H9 (cell line): ENCODE measurements around the gene IFFO2. TPM values are rescaled to one million over a fixed set of nuclear protein-coding genes. Genes with fewer than 3 reads are reported as not detected.
A peak's percentile ranks its signal among the peaks of the same experiment; 100 is the strongest.

Source experiments
- DNase-seq: peaks from one replicate; pipeline ENCODE4 v3.0.0-alpha.2; 2017
- H2AFZ ChIP-seq: one replicate; pipeline ENCODE4 v1.6.1; 2013; ENCODE audit warnings: mild to moderate bottlenecking, low read length, control low read depth, moderate library complexity
- H2AK5ac ChIP-seq: 2 replicates; pipeline ENCODE4 v1.6.1; 2013; ENCODE audit warnings: low read length, control low read depth, mixed read lengths; ENCODE audit not compliant: insufficient read length
- H2BK120ac ChIP-seq: one replicate; pipeline ENCODE4 v1.6.1; 2013; ENCODE audit warnings: low read depth, mild to moderate bottlenecking, low read length, control low read depth, inconsistent platforms; ENCODE audit not compliant: poor library complexity, severe bottlenecking
- H2BK12ac ChIP-seq: 2 replicates; pipeline ENCODE4 v1.6.1; 2013; ENCODE audit warnings: low read length, control low read depth, mixed read lengths, low read depth; ENCODE audit not compliant: insufficient read length
- H2BK15ac ChIP-seq: 2 replicates; pipeline ENCODE4 v1.6.1; 2013; ENCODE audit warnings: low read depth, low read length, control low read depth
- H2BK20ac ChIP-seq: one replicate; pipeline ENCODE4 v1.6.1; 2013; ENCODE audit warnings: low read depth, mild to moderate bottlenecking, low read length, control low read depth, inconsistent platforms; ENCODE audit not compliant: poor library complexity, severe bottlenecking
- H2BK5ac ChIP-seq: 2 replicates; pipeline ENCODE4 v1.6.1; 2013; ENCODE audit warnings: low read length, control low read depth, mixed read lengths; ENCODE audit not compliant: insufficient read length
- H3K14ac ChIP-seq: 2 replicates; pipeline ENCODE4 v1.6.1; 2013; ENCODE audit warnings: low read length, control low read depth; ENCODE audit not compliant: insufficient read depth
- H3K18ac ChIP-seq: 2 replicates; pipeline ENCODE4 v1.6.1; 2013; ENCODE audit warnings: low read depth, mild to moderate bottlenecking, mixed read lengths, low read length, control low read depth; ENCODE audit not compliant: insufficient read length
- H3K23ac ChIP-seq: 2 replicates; pipeline ENCODE4 v1.6.1; 2013; ENCODE audit warnings: low read length, control low read depth, mixed read lengths, low read depth; ENCODE audit not compliant: insufficient read length
- H3K23me2 ChIP-seq: 2 replicates; pipeline ENCODE4 v1.6.1; 2013; ENCODE audit warnings: low read depth, mild to moderate bottlenecking, mixed read lengths, low read length, control low read depth; ENCODE audit not compliant: insufficient read length, poor library complexity, severe bottlenecking
- H3K27ac ChIP-seq: 2 replicates; pipeline ENCODE4 v1.5.1; 2013; ENCODE audit warnings: low read length, control low read depth, mixed read lengths, low read depth; ENCODE audit not compliant: insufficient read length
- H3K27me3 ChIP-seq: 2 replicates; pipeline ENCODE4 v1.6.1; 2013; ENCODE audit warnings: low read length, control low read depth, inconsistent platforms; ENCODE audit not compliant: insufficient read depth
- H3K4ac ChIP-seq: 2 replicates; pipeline ENCODE4 v1.6.1; 2013; ENCODE audit warnings: low read depth, mild to moderate bottlenecking, control low read depth, inconsistent platforms, low read length, moderate library complexity
- H3K4me1 ChIP-seq: 2 replicates; pipeline ENCODE4 v1.6.1; 2013; ENCODE audit warnings: low read length, control low read depth, inconsistent platforms; ENCODE audit not compliant: insufficient read depth
- H3K4me2 ChIP-seq: 2 replicates; pipeline ENCODE4 v1.6.1; 2013; ENCODE audit warnings: low read length, control low read depth, mixed read lengths; ENCODE audit not compliant: insufficient read length, insufficient read depth
- H3K56ac ChIP-seq: 2 replicates; pipeline ENCODE4 v1.6.1; 2013; ENCODE audit warnings: low read depth, mild to moderate bottlenecking, mixed read lengths, low read length, control low read depth; ENCODE audit not compliant: insufficient read length
- H3K79me1 ChIP-seq: 2 replicates; pipeline ENCODE4 v1.6.1; 2013; ENCODE audit warnings: low read depth, mild to moderate bottlenecking, moderate library complexity, low read length, control low read depth, inconsistent platforms; ENCODE audit not compliant: insufficient read depth, poor library complexity, severe bottlenecking
- H3K79me2 ChIP-seq: 2 replicates; pipeline ENCODE4 v1.6.1; 2013; ENCODE audit warnings: low read length, control low read depth, inconsistent platforms; ENCODE audit not compliant: insufficient read depth
- H3K9ac ChIP-seq: 2 replicates; pipeline ENCODE4 v1.6.1; 2013; ENCODE audit warnings: low read length, control low read depth, mixed read lengths; ENCODE audit not compliant: insufficient read length; ENCODE audit errors: extremely low read depth
- H3K9me3 ChIP-seq: one replicate; pipeline ENCODE4 v1.6.1; 2013; ENCODE audit warnings: low read depth, low read length, inconsistent platforms; ENCODE audit not compliant: control insufficient read depth
- H3T11ph ChIP-seq: one replicate; pipeline ENCODE4 v1.6.1; 2013; ENCODE audit warnings: mild to moderate bottlenecking, low read length, control low read depth, inconsistent platforms
- H4K20me1 ChIP-seq: one replicate; pipeline ENCODE4 v1.6.1; 2013; ENCODE audit not compliant: control insufficient read depth, insufficient read length, insufficient read depth
- H4K5ac ChIP-seq: 2 replicates; pipeline ENCODE4 v1.6.1; 2013; ENCODE audit warnings: low read depth, mild to moderate bottlenecking, mixed read lengths, low read length, control low read depth; ENCODE audit not compliant: insufficient read length
- H4K8ac ChIP-seq: replicated peaks from 2 replicates; pipeline ENCODE4 v1.6.1; 2013; ENCODE audit warnings: low read length, control low read depth, mixed read lengths, low read depth; ENCODE audit not compliant: insufficient read length
- H4K91ac ChIP-seq: 2 replicates; pipeline ENCODE4 v1.6.1; 2013; ENCODE audit warnings: low read depth, mild to moderate bottlenecking, moderate library complexity, mixed read lengths, low read length, control low read depth; ENCODE audit not compliant: insufficient read length
- H3K27ac Mint-ChIP-seq, 3 experiments: 2 replicates in 2 of 3; 3 replicates in 1 of 3; pipeline ENCODE4 v1.8.0; 2020 to 2021; ENCODE audit warnings: mixed read lengths in 3 of 3, mild to moderate bottlenecking in 1 of 3, moderate library complexity in 1 of 3
- H3K27me3 Mint-ChIP-seq: 2 replicates; pipeline ENCODE4 v1.8.0; 2021; ENCODE audit warnings: low read depth, mild to moderate bottlenecking, moderate library complexity, mixed read lengths
- H3K36me3 Mint-ChIP-seq, 3 experiments: 2 replicates in 2 of 3; 3 replicates in 1 of 3; pipeline ENCODE4 v1.8.0; 2020 to 2021; ENCODE audit warnings: low read depth in 3 of 3, mixed read lengths in 3 of 3; ENCODE audit not compliant: insufficient read depth in 1 of 3
- H3K4me1 Mint-ChIP-seq, 2 experiments: 2 replicates each; pipeline ENCODE4 v1.8.0; 2020; ENCODE audit warnings: mixed read lengths in 2 of 2
- H3K4me3 Mint-ChIP-seq, 2 experiments: 2 replicates in 1 of 2; 3 replicates in 1 of 2; pipeline ENCODE4 v1.8.0; 2020 to 2021; ENCODE audit warnings: mild to moderate bottlenecking in 2 of 2, mixed read lengths in 2 of 2, moderate library complexity in 1 of 2
- H3K9me3 Mint-ChIP-seq, 2 experiments: 2 replicates in 1 of 2; 3 replicates in 1 of 2; pipeline ENCODE4 v1.8.0; 2020; ENCODE audit warnings: mild to moderate bottlenecking in 2 of 2, mixed read lengths in 2 of 2, moderate library complexity in 1 of 2
- WGBS: extraction: QIAGEN DNeasy Blood & Tissue Kit; methylation state at CpG from one replicate; pipeline ENCODE4 v1.1.7; 2013; ENCODE audit warnings: missing lambda C conversion rate, low lambda C conversion rate, mixed read lengths; ENCODE audit not compliant: insufficient read length; ENCODE audit errors: extremely low coverage; 5-methylcytosine and 5-hydroxymethylcytosine counted together
- total RNA-seq: library from RNA; stranded (reverse); gene quantifications from 2 replicates; pipeline ENCODE4 v1.2.1, GENCODE V29; 2021
- TF ChIP-seq, protein P1 (sequence below): fragments of 200-600 bp; sonication (generic); conservative IDR thresholded peaks from 3 replicates; pipeline ENCODE4 v1.8.0; 2021; ENCODE audit warnings: antibody characterized with exemption, mild to moderate bottlenecking

Gene IFFO2
- total RNA-seq, 1 experiment from 2014 or later, result 3.6 TPM

DNA sequence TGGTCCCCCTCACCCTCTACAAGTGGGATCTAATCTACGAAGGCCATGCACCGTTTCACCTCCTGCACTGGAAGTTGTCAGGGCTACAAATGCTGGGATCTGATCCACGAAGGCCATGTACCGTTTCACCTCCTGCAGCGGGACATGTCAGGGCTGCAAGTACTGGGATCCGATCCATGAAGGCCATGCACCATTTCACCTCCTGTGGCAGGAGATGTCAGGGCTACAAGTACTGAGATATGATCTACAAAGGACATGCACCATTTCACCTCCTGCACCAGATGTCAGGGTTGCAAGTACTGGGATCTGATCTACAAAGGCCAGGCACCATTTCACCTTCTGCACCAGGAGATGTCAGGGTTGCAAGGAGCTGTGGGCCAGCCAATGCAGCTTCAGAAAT, 61.2 kb downstream of the IFFO2 start:
- no peak overlapping the region for H2BK20ac ChIP-seq
- no peaks in the 10 kb centered on the region for H3K23me2 ChIP-seq
- no peaks in the 10 kb centered on the region for H4K20me1 ChIP-seq
- Mint-ChIP-seq H3K4me1 (peaks cover 0 to 3% of the 10 kb centered on the region in 2 experiments; a peak in 1 of 4 replicates), H3K4me3 (no peak overlapping the region), H3K27ac (no peak overlapping the region; a peak in 1 of 7 replicates), H3K9me3 (no peaks in the 10 kb centered on the region), H3K36me3 (peaks cover 0 to 5% (median 0%) of the 10 kb centered on the region in 3 experiments; a peak in 3 of 7 replicates), H3K27me3 (no peaks in the 10 kb centered on the region; the same call in 1 of the 2 replicates)
- H2AK5ac ChIP-seq, result no peak overlapping the region
- H2AFZ ChIP-seq, result no peak overlapping the region
- H3K23ac ChIP-seq, result no peak overlapping the region
- no peaks in the 10 kb centered on the region for H3K9me3 ChIP-seq
- H3K79me2 ChIP-seq, result no peaks in the 10 kb centered on the region
- H3K4me1 ChIP-seq, result no peaks in the 10 kb centered on the region
- no peak for DNase-seq
- no peak overlapping the region for H3K18ac ChIP-seq
- H3K27ac ChIP-seq, result no peak overlapping the region
- no peak overlapping the region for H4K8ac ChIP-seq
- H4K5ac ChIP-seq, result peak overlapping the region; percentile 53
- H3K4me2 ChIP-seq, result no peak overlapping the region
- H3K4ac ChIP-seq, result no peak overlapping the region
- WGBS, result no CpG with 5 or more reads among the region's 6 CpGs
- H3K56ac ChIP-seq, result no peak overlapping the region
- no peak overlapping the region for H3K9ac ChIP-seq
- H3K79me1 ChIP-seq, result no peaks in the 10 kb centered on the region
- no peak overlapping the region for H3T11ph ChIP-seq
- H3K14ac ChIP-seq, result no peak overlapping the region
- H2BK15ac ChIP-seq, result no peak overlapping the region
- no peak overlapping the region for H2BK12ac ChIP-seq
- H3K27me3 ChIP-seq, result no peaks in the 10 kb centered on the region
- H2BK5ac ChIP-seq, result no peak overlapping the region
- H2BK120ac ChIP-seq, result no peak overlapping the region
- H4K91ac ChIP-seq, result no peak overlapping the region
- TF ChIP-seq, protein P1, sequence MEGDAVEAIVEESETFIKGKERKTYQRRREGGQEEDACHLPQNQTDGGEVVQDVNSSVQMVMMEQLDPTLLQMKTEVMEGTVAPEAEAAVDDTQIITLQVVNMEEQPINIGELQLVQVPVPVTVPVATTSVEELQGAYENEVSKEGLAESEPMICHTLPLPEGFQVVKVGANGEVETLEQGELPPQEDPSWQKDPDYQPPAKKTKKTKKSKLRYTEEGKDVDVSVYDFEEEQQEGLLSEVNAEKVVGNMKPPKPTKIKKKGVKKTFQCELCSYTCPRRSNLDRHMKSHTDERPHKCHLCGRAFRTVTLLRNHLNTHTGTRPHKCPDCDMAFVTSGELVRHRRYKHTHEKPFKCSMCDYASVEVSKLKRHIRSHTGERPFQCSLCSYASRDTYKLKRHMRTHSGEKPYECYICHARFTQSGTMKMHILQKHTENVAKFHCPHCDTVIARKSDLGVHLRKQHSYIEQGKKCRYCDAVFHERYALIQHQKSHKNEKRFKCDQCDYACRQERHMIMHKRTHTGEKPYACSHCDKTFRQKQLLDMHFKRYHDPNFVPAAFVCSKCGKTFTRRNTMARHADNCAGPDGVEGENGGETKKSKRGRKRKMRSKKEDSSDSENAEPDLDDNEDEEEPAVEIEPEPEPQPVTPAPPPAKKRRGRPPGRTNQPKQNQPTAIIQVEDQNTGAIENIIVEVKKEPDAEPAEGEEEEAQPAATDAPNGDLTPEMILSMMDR, result no peak
